ENCODE results near the gene RAD51B.
A peak's percentile ranks its signal among the peaks of the same experiment; 100 is the strongest.

Gene RAD51B

GRCh38 chr14:68444449-68445168 is 625.0 kb downstream of the RAD51B start:
- no peak for DNase-seq (ENCODE audit: low read depth)

- DNase-seq (ENCODE audit: low read depth) = no peak
Measured at GRCh38 chr14:68446243-68447040, 626.9 kb downstream of the RAD51B start.

GRCh38 chr14:68447581-68448251 is 628.1 kb downstream of the RAD51B start:
- DNase-seq (ENCODE audit: low read depth) = no peak

GRCh38 chr14:68448252-68448902 is 628.8 kb downstream of the RAD51B start:
- no peak for DNase-seq (ENCODE audit: low read depth)

GRCh38 chr14:68449561-68450181 is 630.1 kb downstream of the RAD51B start:
- DNase-seq (ENCODE audit: low read depth) = no peak

GRCh38 chr14:68450391-68451120 is 631.0 kb downstream of the RAD51B start:
- no peak for DNase-seq (ENCODE audit: low read depth)

- DNase-seq (ENCODE audit: low read depth) = no peak
Measured at GRCh38 chr14:68451696-68452373, 632.3 kb downstream of the RAD51B start.

- DNase-seq (ENCODE audit: low read depth) = no peak
Measured at GRCh38 chr14:68458253-68458652, 638.7 kb downstream of the RAD51B start.

GRCh38 chr14:68458840-68459469 is 639.4 kb downstream of the RAD51B start:
- DNase-seq (ENCODE audit: low read depth) = peak; percentile 79

GRCh38 chr14:68459480-68460136 is 640.0 kb downstream of the RAD51B start:
- no peak for DNase-seq (ENCODE audit: low read depth)

- DNase-seq (ENCODE audit: low read depth) = no peak
Measured at GRCh38 chr14:68460541-68460940, 641.0 kb downstream of the RAD51B start.

- DNase-seq (ENCODE audit: low read depth) = no peak
Measured at GRCh38 chr14:68461086-68461485, 641.5 kb downstream of the RAD51B start.

GRCh38 chr14:68462683-68463082 is 643.1 kb downstream of the RAD51B start:
- no peak for DNase-seq (ENCODE audit: low read depth)

- no peak for DNase-seq (ENCODE audit: low read depth)
Measured at GRCh38 chr14:68463299-68463698, 643.7 kb downstream of the RAD51B start.

GRCh38 chr14:68463705-68464374 is 644.3 kb downstream of the RAD51B start:
- DNase-seq (ENCODE audit: low read depth) = no peak

- DNase-seq (ENCODE audit: low read depth) = no peak
Measured at GRCh38 chr14:68464711-68465110, 645.1 kb downstream of the RAD51B start.

GRCh38 chr14:68466491-68466977 is 647.0 kb downstream of the RAD51B start:
- peak; percentile 92 for DNase-seq (ENCODE audit: low read depth)

- DNase-seq (ENCODE audit: low read depth) = no peak
Measured at GRCh38 chr14:68467425-68467824, 647.8 kb downstream of the RAD51B start.
